DMS53 (cell line): Measurements from ENCODE around the gene AOX1.
"Not testable (repeated sequence)": the region's sequence is repeated elsewhere in the genome, so short reads cannot be mapped to it uniquely, and the experiment has no call there.

Source experiments
- DNase-seq: peaks from one replicate; lab custom pipeline; 2025; lab: John Stamatoyannopoulos, UW

AOX1 gene

DNA sequence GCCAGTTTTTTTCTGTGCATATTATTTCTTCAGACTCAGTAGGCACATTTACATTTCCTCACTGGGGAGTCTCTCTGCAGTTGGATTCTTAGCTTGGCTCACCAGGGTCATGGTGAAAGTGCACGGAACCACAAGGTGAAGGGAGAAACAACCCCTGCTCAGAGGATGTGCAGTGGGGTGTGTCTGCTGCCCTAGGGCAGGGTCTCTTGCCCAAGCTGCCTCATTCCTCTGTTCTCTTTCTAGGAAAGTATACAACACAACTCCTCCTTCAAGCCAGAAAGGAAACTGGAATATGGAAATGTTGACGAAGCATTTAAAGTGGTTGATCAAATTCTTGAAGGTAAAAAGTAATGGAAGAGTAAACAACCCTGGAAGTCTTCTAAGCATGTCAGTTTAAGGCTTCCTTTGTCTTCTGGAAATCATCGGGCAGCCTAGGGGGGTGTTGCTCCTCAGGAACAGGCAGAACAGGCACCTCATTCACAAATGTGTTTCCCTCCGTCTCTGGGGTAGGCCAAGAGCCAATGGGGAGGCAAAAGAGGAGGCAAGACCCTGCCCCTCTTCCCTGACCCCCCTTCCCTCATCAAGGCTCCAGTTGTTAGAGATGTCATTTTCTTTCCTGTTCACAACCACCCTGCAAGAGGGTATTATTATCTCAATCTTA, 41.4 kb downstream of the AOX1 start:
- no peak for DNase-seq

DNA sequence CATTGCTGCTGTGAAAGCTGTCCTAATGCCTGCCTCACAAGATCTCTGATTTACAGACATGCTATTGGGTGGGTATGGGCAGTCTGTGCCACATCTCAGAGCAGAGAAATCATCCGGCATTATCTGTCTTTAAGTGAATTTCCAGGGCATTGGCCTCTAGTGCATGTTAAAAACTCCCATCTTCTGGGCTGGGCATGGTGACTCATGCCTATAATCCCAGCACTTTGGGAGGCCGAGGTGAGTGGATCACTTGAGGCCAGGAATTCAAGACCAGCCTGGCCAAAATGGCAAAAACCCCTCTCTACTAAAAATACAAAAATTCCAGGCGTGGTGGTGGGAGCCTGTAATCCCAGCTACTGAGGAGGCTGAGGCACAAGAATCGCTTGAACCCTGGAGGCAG, 42.6 kb downstream of the AOX1 start:
- not testable (repeated sequence) for DNase-seq

DNA sequence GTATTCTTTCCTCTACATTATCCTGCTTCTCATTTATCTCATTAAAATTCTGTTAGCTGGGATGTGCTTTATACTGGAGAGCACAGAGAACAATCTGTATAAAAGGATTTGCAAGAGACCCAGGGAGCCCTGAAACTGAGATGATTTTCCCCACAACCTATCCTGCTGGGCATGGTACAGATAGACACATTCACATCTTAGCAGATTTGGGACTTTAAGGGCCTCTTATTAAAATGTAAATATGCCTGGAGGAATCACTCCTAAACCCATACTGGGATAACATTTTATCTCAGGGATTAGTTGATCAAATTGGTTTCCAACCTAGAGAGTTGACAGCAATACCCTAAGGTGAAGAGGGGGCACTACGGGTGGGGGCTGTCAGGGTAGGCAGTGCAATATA, 45.5 kb downstream of the AOX1 start:
- DNase-seq, result no peak

DNA sequence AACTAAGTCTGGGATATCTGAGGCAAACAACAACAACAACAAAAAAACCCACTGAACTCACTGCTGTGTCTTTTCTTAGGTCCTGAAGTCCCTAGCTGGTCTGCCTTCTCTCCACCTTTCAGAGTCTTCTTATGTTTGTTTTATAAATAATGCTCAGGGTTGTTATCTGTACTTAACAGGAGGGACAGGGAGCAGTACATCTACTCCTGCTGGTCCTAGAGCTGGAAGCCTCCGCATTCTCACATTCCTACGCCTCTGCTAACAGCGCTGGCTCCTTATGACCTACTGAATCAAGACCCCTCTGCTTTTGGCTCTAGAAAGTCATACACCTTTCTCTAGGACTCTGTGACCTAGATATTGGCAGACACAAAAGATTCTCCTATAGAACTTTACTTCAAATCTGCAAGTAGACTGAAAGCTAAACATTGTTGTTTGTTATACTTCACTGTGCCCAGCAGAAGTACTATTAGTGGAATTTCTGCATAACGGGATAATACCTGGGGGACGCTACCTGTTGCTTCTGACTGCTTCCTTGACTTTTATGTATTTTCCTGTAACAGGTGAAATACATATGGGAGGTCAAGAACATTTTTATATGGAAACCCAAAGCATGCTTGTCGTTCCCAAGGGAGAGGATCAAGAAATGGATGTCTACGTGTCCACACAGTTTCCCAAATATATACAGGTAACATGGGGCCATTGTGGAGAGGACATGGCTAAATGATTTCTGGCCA, 48.6 kb downstream of the AOX1 start:
- DNase-seq, result no peak

DNA sequence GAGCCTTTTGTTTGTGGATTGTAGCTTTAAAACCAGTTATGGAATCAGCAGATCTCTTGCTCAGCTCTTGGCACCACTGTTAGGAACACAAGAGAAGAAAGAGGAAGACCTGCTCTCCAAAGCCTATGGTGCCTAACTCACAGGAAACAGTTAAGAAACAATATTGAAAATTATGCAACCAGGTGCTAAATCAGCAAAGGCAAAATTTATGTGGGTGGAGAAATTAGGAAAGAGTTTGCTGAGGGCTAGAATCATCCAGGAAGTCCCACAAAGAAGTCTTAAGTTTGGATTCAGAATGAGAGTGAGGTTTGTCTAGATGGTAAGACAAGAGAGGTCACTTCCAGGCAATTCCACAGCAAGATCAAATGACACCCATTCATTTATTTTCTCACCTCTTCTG, 49.4 kb downstream of the AOX1 start:
- no peak for DNase-seq

DNA sequence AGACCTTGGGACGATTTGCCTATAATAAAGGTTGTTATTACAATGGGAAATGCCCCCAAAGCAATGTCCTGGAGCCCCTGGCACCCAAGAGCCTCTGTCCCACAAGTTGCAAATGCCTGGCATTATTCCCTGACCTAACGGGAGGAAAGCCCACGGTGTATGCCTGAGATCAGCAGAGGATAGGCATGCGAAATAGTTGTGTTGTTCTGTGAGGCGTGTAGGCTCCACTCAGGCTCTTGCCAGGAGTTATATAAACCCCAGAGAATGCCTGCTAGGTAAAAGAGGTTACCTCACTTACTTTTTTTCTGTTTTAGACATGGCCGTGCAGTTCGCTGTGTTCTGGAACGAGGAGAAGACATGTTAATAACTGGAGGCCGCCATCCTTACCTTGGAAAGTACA, 52.1 kb downstream of the AOX1 start:
- no peak for DNase-seq

DNA sequence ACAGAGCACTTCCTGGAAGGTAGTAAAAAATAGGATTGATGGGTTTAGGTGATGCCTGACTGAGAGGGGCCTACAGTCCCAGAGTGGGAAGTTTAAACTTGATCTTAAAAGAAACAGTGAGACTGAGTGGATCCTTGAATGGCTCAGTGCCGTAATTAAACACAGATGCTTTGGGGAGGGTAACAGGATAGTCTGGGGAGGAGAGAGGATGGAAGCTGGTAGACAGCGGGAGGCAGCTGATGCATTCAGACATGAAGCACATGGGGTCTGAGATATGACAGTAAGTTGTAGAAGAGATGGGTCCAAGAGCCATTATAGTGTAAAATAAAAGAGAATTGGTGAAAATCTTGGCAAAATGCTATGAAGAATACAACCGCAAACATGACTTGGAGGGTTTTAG, 54.4 kb downstream of the AOX1 start:
- DNase-seq, result no peak

DNA sequence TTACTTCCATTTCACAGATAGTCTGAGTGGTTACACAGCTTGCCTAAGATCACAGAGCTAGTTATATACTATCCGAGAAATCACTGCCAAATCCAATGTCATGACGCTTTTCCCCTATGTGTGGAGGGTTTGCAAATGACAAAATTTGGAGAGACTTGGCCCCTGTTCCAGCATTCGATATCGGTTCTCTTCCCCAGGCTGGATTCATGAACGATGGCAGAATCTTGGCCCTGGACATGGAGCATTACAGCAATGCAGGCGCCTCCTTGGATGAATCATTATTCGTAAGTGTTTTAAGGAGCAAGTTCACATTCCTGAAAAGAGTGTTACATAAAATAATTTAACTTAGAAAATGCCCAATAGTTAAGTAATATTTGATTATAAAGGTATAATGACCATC, 55.1 kb downstream of the AOX1 start:
- no peak for DNase-seq

DNA sequence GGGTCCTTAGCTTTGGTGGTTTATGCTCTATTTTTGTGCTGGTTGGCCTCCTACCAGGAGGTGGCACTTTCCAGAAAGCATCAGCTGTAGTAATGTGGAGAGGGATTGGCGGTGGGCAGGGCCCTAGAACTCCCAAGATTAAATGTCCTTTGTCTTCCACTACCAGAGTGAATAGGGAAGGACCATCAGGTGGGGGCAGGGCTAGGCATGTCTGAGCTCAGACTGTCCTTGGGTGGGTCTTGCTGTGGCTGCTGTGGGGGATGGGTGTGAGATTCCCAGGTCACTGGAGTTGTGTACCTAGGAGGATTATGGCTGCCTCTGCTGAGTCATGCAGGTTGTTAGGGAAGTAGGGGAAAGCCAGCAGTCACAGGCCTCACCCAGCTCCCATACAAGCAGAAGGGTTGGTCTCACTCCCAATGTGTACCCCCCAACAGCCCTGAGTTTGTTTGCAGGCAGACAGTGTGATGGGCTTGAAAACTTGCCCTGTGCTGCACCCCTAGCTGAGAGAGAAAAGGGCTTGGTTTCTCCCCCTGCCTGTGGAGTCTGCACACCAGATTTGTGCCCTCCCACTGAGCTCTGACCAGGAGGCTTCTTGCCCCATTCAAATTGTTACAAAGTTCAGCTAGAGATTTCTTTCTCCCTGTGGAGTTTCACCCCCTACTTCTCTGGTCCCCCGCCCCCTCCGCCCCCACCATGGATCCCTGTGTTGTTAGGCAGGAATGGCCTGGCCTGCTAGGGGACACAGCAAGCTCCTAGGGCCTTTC, 62.9 kb downstream of the AOX1 start:
- peak; percentile 21 for DNase-seq

DNA sequence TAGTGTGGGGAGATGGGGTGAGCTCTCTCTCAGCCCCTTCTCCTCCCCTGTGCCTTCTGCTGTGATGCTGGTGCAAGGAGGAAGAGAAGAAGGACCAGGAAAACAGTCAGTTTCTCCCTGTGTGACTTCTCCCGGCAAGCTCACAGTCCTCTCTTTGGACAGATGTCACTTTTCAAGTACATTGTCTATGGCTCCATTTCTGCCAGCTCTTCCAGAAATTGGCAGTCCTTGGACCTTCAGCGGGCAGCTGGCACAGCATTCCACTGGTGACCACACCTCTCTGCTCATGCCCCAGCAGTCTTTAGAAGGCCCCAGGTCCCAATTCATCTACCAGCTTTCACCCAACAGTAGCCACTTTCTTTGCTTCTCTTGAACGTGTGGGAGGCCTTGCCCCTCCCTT, 63.9 kb downstream of the AOX1 start:
- DNase-seq, result no peak

DNA sequence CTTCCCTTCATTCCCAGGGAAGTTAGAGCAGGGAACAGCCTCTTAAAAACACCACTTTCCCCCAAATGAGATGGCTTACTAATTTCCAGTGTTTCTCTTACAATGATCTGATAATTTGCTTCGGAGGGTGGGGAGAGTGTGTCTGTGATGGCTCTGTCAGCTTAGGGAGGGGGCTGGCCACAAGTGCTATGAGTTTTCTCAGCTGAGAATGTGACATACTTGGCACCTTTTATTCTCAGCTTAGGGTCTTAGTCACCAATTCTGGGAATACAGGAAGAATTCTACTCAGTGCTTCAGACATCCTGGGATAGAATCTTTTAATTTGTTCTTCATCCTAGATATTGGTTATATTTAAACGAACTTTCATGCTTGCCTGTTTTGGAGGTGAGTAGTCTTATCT, 64.4 kb downstream of the AOX1 start:
- no peak for DNase-seq

DNA sequence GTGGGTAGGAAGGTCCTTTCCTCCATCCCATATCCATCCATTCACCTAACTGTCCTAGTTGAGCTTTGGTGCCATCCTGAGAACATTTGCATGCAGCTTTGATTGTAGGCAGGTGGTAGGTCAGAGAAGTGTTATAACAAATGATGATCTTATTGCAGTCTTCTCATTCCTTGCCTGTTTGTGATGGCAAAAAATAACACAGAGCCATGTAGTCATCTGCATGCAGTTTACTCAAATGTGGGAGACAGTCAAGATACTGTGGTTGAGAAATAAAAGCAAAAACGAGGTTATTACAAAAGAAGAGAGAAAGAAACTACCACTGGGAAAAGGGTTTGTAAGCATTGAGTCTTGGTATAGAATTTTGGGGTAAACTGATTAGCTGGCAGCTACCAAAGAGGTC, 66.3 kb downstream of the AOX1 start:
- DNase-seq, result no peak

DNA sequence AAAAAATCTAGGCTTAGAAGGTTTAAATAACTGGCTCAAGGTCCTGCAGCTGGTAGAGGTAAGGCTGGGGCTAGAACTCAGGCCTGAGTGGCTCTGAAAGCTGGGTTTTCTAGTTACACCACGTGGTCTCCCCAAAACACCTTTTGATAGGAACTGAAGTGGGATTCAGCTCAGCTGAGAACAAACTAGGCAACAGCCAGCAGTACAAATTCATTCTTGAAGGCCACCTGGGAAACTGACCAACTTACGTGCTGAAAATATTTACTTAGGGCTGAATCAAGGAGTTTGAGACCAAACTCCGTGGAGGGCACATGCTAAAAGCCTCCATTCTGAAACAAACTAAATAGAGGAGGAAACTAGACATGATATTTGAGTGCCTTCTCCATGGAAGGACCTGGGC, 67.2 kb downstream of the AOX1 start:
- DNase-seq, result no peak

DNA sequence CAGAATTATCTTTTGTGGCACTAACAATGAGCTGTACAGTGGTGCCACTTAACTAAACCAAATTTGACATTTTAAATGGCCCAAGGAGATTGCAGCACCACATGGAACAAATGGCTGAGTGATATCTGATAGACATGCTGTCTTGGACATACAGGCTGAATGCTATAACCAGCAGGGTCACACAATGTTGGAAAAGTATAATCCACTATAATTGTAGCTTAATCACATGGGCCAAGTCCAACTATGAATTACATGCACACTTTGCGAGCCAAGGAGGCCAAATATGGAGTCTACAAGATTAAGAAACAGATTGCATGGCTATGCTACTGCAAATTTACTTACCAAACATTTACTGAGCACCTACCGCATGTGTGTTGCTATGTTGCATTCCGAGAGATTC, 69.0 kb downstream of the AOX1 start:
- no peak for DNase-seq

DNA sequence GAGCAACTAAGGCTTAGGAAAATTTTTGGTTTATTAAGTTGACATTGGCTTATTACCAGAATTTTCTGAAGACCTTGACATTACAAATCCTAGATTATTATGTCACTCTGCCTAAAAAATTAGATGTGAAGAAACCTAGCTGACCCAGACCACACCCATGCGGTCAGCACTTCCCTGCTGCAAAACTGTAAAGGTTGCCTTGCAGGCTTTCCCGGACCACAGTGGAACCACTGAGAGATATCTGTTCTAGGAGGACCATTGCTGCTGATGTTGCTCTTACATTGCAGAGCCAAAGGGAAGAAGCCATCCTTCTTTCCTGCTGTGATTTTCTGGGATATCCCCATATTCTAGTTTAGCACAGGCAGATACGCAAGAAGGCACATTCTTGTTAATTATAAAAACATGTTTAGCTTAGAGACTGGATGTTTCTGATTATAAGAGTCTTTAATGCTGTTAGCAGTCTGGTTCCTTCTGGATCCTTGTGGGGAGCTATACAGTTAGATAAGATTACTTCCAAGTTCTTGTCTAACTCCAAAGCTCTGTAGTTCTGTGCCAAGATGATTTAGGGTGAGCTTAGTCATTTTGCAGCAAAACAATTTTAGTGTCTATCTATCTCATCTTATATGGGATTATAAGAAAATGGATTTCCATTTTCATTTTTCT, 70.2 kb downstream of the AOX1 start:
- DNase-seq, result no peak

DNA sequence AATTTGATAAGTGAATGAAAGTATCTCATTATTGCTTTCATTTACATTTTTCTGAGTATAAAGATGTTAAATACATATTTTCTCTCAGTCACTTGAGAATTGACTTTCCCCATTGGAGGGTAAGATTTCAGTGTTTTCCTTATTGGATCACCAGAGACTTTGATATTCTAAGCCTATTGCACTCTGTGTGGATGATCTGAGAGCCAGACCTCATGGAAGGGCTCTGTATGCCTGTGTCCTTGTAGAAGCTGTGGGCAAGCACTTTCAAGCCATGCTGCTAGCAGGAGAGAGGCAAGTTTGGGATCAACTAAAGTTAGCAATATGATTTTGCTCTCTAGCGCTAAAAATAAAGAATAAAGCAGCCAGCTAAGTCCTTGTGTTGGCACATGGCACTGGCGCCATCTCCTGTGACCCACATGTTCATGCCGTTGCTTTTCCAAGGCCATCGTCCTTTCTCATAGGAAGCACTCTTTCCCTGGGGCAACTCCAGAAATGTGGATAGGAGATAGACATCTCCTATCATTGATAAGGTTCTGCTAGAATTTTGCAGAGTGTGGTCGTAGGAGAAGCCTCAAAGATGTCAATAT, 72.6 kb downstream of the AOX1 start:
- DNase-seq, result peak; percentile 43

DNA sequence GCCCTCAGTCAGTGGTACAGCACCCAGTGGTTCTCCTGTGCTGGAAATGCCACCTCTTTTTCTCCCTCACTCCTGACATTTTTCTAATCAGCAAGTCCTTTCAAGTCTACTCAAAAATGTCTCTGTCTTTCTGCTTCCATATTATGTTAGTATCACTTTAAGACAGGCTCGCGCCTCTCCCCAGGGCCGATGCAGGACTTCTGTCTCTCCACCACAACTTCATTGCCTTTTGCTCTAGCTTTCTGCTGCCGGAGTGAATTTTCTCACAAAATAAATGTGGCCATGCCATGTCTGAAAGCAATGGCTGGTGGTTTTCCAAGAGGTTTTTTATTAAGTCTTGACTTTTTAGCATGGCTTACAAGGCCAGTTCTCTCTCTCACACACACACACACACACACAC, 73.6 kb downstream of the AOX1 start:
- DNase-seq, result no peak

DNA sequence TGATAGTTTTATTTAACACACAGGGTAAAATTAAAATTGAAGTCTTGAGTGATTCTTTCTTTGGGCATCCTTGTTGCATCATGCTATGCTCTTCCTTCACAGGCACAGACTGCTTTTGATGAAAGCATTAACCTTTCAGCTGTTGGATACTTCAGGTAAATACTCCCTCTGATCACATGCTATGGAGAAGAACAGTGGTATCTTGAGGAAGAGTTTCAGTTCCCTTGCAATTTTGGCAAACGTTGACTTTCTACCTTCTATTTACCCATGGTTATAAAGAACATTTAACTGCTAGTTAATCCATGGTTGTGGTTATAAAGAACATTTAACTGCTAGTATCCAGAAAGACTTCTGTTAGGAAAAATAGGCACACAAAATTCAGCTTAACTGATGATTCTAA, 75.7 kb downstream of the AOX1 start:
- DNase-seq, result no peak

DNA sequence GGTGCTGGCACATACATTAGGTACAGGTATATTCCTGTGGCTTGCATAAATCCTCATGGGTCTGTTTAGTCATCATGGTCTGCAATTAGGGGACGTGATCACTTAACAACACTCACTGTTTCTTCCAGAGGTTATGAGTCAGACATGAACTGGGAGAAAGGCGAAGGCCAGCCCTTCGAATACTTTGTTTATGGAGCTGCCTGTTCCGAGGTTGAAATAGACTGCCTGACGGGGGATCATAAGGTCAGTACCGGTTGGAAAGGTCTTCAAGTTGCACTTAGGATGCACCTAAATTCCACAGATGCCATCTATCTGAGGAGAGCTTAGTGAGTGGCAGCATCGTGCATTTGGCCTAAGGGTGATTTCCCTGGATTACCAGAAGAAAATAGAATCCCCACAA, 76.9 kb downstream of the AOX1 start:
- DNase-seq, result no peak

DNA sequence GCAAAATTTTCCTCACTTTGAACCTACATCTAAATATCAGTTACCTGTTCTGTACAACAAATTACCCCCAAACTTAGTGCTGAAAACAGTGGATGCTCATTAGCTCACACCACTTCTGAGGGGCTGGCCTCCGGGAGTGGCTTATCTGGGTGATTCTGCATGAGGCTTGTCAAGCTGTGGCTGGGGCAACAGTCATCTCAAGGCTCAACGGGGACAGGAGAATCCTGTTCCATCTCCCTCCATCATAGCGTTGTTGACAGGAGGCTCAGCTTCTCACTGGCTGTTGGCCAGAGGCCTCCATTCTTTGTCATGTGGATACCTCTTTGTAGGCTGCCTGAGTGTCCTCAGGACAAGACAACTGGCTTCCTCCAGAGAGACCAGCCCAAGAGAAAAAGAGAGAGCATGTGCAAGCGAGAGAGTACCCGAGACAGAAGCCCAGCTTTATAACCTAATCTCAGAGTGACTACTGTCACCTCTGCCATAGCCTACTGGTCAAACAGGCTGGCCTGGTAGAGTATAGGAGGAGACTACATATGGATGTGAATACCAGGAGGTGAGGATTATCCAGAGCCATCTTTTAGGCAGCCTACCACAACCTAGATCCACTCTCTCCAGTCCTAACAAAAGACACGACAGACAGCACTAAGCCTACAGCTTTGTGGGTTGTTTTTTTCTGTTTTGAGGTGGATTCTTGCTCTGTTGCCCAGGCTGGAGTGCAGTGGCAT, 79.1 kb downstream of the AOX1 start:
- DNase-seq, result no peak

DNA sequence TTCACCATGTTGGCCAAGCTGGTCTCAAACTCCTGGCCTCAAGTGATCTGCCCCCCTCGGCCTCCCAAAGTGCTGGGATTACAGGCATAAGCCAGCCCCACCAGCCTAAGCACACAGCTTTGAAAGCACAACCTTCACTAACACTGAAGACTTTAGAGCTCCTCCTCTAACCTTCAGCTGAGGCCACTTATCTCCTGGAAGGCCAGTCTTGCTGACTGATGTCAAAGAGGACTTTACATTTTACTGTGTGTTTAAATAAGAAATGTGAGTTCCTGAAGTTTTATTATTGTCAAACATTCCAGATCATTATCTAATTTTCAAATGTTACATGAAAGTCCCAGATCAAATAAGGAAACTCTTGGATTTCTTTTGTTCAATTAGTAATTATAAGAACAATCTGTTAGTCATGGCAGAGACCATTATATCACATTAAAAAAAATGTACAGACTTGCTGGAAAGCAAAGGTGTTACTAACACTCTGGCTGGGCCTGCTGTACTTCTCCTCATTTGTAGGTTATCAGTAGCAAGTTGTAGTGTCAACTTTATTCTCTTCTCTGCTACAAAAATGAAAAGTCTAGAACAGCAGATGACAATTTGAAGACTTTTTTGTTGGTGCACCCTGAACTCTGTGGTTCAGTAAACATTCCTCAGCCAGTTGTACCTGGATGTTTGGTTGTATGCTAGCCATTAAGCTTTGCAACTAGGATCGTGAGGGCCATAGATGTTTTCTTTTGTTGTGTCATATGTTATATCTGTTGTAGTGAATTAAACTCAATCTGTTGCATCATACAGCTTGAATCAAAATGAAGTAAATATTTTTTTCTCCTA, 80.0 kb downstream of the AOX1 start:
- no peak for DNase-seq
